NCI-H1436 (cell line): ENCODE measurements around the gene NHLH1.
"Not testable (repeated sequence)": the region's sequence is repeated elsewhere in the genome, so short reads cannot be mapped to it uniquely, and the experiment has no call there.

ENCODE experiments used
- DNase-seq: peaks from one replicate; lab custom pipeline; 2025; lab: John Stamatoyannopoulos, UW

The NHLH1 gene

GRCh38 chr1:160384812-160385211, 17.9 kb downstream of the NHLH1 start:
- not testable (repeated sequence) for DNase-seq

DNA sequence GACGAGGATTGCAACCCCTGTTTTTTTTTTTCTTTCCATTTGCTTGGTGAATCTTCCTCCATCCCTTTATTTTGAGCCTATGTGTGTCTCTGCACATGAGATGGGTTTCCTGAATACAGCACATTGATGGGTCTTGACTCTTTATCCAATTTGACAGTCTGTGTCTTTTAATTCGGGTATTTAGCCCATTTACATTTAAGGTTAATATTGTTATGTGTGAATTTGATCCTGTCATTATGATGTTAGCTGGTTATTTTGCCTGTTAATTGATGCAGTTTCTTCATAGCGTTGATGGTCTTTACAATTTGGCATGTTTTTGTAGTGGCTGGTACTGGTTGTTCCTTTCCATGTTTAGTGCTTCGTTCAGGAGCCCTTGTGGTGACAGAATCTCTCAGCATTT, 21.5 kb downstream of the NHLH1 start:
- DNase-seq: not testable (repeated sequence)

- DNase-seq: no peak
These were observed 27.8 kb downstream of the NHLH1 start for GRCh38 chr1:160394673-160395072.

DNA sequence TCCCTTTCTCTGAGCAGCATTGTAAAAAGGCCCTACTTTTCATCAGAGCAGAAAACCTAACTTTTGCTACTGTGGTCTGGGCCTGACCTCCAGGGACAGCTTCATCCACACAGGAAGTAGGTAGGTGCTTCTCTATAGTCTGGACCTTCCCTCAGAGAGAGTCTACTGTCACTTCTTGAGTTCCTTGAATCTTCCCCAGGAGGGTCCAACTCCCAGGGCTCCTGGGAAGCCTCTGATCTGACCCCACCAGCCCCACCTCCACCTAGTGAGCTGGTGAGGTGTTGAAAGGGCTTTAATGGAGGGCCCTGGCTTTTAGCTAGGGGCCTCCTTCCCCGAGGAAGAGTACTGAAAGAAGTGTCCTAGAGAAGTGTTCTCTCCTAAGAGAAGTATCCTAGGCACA, 30.8 kb downstream of the NHLH1 start:
- no peak for DNase-seq

DNA sequence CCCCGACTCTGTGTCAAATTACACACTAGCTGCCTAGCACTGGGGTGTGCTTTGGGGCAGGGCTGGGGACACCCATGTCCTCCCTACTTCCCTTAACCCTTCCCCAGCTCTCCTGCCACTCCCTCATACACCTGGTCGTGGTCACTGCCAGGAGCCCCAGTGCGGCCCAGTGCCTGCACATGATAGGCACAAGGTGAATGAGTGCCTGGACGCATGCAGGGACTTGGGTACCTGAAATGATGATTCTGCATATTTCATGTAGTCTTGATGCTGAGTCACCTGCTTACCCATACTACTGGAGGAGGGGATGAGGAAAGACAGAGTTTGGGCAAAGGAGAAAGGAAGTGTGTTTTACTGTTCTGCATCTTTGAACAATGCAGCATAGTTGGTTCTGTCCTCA, 32.0 kb downstream of the NHLH1 start:
- DNase-seq: no peak

- DNase-seq: no peak
These were observed 32.8 kb downstream of the NHLH1 start for GRCh38 chr1:160399544-160400222.

- DNase-seq: peak; percentile 66
These were observed 33.4 kb downstream of the NHLH1 start, which contains the start of gene VANGL2 for GRCh38 chr1:160400223-160400645. TSS of gene VANGL2 (plus strand) at chr1:160400564. CDS start at chr1:160415838, 15,274 bp downstream.

- DNase-seq: peak; percentile 31
These were observed 34.0 kb downstream of the NHLH1 start for GRCh38 chr1:160400646-160401486.

- no peak for DNase-seq
These were observed 34.6 kb downstream of the NHLH1 start for GRCh38 chr1:160401487-160401805.

DNA sequence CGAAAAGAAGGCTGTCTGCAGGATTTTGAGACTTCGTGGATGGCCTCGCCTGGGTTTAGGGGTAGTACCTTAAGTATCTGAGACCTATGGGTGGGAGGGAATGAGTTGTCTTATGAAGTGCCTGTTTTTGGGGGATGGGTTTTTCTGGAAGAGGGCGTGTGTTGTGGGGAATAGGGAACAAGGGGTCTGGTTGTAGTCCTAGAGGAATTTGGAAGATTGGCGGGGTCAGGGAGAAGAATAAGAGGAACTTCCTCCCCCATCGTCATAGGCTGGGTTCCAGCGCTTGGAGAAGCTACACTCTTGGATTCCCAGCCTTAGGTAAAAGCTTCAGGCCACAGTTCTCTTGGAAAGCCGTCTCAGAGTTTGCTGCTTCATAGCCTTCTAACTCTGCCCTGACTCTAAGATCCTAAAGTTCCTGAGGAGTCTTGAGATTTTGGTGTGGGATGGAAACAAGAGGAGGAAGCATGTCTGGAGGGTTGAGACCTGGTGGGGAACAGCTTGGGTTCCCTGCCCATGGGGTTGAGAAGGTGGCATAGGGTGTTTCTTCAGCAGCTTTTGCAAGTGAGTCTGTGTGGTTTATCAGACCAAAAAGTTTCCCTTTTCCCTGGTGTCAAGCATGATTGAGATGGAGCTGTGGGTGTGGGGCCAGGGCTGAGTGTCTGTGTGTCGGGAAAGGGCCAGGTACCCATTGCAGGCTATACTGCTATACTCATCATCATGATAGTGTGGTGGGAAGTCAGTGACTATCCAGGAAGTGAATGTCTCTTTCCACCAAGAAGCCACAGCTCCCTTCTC, 35.3 kb downstream of the NHLH1 start:
- DNase-seq: no peak

DNA sequence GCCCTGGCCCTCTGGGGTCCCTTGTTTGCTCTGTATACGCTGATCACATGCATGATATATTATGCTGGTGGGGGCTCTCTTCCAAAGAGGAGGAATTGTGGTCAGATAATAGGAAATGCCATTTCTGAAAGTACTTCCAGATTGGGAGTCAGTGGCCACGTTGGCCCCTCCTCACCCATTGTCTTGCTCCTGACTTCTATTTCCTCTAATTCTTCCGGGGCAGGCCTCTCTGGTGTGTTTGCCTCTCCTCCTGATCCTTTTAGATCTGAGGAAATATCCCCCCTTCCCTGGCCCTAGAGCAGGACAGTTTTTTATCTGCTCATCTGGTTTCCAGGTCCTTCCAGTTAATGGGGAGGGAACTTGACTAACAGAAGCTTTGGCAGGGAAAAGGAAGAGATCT, 36.4 kb downstream of the NHLH1 start:
- DNase-seq: no peak

DNA sequence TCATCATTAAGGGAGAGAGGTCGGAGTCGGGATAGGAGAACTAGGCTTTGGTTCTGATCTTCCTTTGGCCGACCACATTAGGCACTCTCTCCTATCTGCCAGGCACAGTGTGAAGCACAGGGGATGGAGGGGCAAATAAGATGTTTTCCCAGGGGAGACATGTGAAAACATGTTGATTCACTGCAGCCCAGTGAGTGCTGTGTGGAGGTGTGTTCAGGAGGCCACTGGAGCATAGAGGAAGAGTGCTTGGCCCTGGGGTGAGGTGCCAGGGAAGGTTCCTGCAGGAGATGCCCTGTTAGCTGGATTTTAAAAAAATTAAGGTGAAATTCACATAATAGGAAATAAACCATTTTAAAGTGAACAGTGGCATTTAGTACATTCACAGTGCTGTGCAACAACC, 37.2 kb downstream of the NHLH1 start:
- no peak for DNase-seq

- DNase-seq: no peak
These were observed 38.5 kb downstream of the NHLH1 start for GRCh38 chr1:160405331-160405877.

DNA sequence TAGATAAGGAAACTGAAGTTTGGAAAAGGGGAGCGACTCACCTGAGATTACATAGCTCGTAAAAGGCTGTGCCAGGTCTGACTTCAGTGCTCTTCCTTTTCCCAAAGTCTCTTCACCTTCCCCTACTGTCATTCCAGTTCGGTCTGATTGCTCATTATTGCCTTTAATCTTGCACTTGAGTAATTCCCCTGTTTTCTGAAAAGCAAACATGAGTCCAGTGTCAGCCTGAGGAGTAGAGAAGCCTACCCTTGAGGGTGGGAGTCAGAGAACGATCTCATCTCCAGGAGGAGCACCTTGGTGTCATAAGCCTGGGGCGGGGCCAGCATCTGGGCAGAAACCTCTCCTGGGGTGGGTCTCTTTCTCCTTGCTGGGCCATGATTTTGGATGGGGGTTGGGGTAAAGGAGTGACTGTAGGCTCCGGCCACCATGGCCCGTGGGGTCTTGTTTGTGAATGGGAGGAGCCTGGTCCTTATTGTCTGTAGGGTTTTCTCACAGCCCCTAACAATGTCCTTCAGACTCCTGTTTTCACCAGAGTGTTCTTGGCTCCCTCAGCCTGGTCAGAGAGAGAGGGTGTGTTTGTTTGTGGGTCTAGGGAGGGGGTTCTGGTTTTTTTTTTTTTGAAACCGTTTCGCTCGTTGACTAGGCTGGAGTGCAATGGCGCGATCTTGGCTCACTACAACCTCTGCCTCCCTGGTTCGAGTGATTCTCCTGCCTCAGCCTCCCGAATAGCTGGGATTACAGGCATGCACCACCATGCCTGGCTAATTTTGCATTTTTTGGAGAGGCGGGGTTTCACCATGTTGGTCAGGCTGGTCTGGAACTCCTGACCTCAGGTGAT, 39.5 kb downstream of the NHLH1 start:
- no peak for DNase-seq

DNA sequence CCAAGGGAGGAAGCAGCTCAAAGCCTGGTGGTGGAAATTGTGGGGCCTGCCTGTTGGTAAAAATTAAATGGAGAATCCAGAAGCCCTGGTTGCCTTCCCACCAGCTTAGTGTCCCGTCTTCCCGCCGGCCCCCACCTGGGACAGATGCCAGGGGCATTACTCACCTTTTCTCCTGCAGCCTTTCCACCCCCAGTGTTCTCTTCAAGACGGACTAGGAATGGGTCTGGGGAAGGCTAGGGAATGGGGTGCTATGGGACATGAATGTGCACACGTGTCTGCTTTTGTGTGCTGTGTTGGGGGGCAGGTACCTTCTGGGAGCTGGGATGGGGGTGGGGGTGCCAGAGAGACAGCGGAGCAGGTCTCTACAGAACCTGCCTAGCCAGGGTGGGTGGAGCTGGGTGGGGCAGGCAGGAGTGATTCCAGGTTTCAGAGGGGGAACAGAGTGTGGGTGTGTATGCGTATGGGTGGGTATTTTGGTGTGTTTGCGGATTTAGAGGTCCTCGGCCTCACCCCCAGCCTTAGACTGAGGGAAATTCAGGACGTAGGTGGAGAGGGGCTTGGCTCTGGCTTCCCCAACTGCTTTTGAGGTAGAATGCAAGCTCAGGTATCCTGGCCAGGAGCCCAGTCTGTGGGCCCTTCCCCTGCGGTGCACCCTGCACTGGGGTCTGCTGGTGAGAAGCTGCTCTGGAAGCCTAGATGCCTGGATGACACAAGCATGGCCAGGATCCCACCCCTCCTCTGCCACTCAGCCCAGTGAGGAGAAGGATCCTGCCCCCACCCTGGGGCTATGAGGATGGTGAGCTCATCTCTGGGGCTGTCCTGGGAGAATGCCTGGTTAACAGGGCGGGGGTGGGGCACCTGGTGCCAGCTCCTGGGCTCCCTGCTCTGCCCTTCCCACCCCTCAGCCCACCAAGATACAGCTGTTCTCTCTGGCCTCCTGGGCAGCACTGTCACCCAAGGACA, 41.2 kb downstream of the NHLH1 start:
- DNase-seq: no peak

DNA sequence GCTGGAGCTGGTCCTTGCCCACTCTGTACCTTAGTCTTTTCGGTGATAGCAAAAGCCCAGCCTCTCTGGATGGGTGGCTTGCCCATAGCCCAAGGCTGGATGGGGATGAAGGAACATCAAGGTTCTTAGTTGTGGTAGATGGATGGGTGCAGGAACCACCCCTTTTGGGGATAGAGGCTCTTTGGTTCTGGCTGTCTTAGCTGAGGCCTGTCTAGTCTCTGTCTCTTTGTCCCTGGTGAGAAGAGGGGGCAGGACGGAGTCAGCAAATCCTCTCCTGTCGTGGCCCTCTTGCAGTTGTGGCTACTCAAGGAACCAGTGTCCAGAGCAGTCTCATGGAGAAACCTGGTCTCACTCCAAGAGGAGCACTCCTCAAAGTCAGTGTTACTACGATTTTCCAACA, 42.0 kb downstream of the NHLH1 start:
- no peak for DNase-seq

DNA sequence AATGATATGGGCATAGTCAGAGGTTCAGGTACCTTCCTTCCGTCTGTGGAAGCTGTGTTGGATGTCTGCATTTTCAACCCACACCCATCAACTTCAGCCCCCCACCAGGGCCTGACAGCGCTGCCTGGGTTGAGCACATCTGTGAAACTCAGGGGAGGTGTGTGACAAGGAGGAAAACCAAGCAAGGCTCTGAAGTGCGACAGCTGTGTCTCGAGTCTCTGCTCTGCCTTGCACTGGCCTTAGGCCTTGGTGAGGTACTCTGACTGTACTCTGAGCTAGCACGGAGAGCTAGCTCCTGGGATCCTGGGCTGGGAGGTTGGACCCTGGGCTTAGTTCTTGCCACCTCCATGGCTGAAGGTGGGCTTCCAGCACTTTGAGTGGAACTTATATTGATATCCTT, 42.6 kb downstream of the NHLH1 start:
- no peak for DNase-seq

DNA sequence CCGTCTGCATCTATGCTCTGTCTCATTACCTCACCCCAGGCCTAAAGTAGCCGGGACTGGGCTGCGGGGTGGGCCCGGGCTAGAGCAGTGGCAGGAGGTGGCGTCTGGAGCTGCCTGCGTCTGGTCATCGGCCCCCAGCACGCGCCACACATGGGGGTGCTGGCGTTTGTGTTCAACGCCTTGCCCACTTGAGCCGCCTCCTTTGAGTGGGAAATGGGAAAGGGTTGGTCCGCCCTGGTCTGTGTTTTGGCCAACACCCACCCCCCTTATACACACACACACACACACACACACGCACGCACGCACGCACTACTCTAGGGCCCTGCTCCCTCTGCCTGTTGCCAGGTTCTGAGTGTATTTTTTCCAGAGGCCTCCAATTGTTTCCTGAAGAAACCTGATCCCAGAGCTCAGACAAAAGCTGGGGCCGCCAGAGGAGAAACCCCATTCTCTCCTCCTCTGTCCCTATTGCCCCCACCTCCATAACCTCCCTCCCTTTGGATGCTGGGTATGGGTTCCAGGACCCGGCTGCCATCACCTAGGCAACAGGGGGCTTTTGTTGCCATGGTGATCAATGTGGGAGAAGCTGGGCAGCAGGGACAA, 43.6 kb downstream of the NHLH1 start:
- DNase-seq: no peak

- DNase-seq: no peak
These were observed 44.6 kb downstream of the NHLH1 start for GRCh38 chr1:160411271-160412027.
